8988T (cell line): ENCODE data around the gene KCNMB3.
"Not testable (repeated sequence)": the region's sequence is repeated elsewhere in the genome, so short reads cannot be mapped to it uniquely, and the experiment has no call there.

Experiments used
- DNase-seq: peaks from one replicate; pipeline ENCODE4 v3.0.0; 2011

The KCNMB3 gene

GRCh38 chr3:179250803-179251476 lies at the start of gene KCNMB3:
Gene KCNMB3, minus strand, starts transcription at chr3:179251114. Its CDS starts 124 bp downstream, at chr3:179250990.
- no peak for DNase-seq

- no peak for DNase-seq
These were observed 49.2 kb upstream of the KCNMB3 start for GRCh38 chr3:179299999-179300613.

- no peak for DNase-seq
These were observed 48.4 kb upstream of the KCNMB3 start for GRCh38 chr3:179299316-179299715.

- no peak for DNase-seq
These were observed 47.2 kb upstream of the KCNMB3 start for GRCh38 chr3:179297971-179298725.

GRCh38 chr3:179292450-179292849 lies 41.5 kb upstream of the KCNMB3 start:
- DNase-seq, result no peak

GRCh38 chr3:179289295-179289694 lies 38.4 kb upstream of the KCNMB3 start:
- DNase-seq, result no peak

GRCh38 chr3:179288845-179289244 lies 37.9 kb upstream of the KCNMB3 start:
- no peak for DNase-seq

GRCh38 chr3:179286331-179286730 lies 35.4 kb upstream of the KCNMB3 start:
- no peak for DNase-seq

- DNase-seq, result no peak
These were observed 30.9 kb upstream of the KCNMB3 start for GRCh38 chr3:179281825-179282224.

GRCh38 chr3:179279837-179280236 lies 28.9 kb upstream of the KCNMB3 start:
- no peak for DNase-seq

- DNase-seq, result no peak
These were observed 28.2 kb upstream of the KCNMB3 start for GRCh38 chr3:179278932-179279693.

- DNase-seq, result no peak
These were observed 27.2 kb upstream of the KCNMB3 start for GRCh38 chr3:179278151-179278550.

GRCh38 chr3:179276743-179277142 lies 25.8 kb upstream of the KCNMB3 start:
- no peak for DNase-seq

- DNase-seq, result no peak
These were observed 25.1 kb upstream of the KCNMB3 start for GRCh38 chr3:179276001-179276400.

GRCh38 chr3:179274434-179274833 lies 23.5 kb upstream of the KCNMB3 start:
- DNase-seq, result not testable (repeated sequence)

GRCh38 chr3:179272385-179272784 lies 21.5 kb upstream of the KCNMB3 start:
- DNase-seq, result no peak

GRCh38 chr3:179269152-179269707 lies 18.3 kb upstream of the KCNMB3 start:
- no peak for DNase-seq

GRCh38 chr3:179268400-179269051 lies 17.6 kb upstream of the KCNMB3 start:
- no peak for DNase-seq

GRCh38 chr3:179266701-179267211 lies 15.8 kb upstream of the KCNMB3 start:
- DNase-seq, result no peak

GRCh38 chr3:179265875-179266274 lies 15.0 kb upstream of the KCNMB3 start:
- no peak for DNase-seq

GRCh38 chr3:179265092-179265491 lies 14.2 kb upstream of the KCNMB3 start:
- DNase-seq, result no peak

- DNase-seq, result no peak
These were observed 13.5 kb upstream of the KCNMB3 start for GRCh38 chr3:179264449-179264848.
